ENCODE results near the gene CTIF.
A peak's percentile ranks its signal among the peaks of the same experiment; 100 is the strongest.

The CTIF gene

GRCh38 chr18:48707636-48708296, 168.9 kb downstream of the CTIF start:
- DNase-seq (ENCODE audit: low read depth) = no peak

GRCh38 chr18:48708807-48709206, 170.0 kb downstream of the CTIF start:
- TF ChIP-seq CTCF (IDR thresholded peaks at IDR 0.05; ENCODE audit: control insufficient read depth, extremely low read depth, insufficient read depth) = no peak

More at GRCh38 chr18:48707636-48708296, 168.9 kb downstream of the CTIF start:
- no peak for TF ChIP-seq CTCF (IDR thresholded peaks at IDR 0.05; ENCODE audit: control insufficient read depth, extremely low read depth, insufficient read depth)
- no peak overlapping the region for H3K4me3 ChIP-seq (ENCODE audit: low read depth, low read length)

GRCh38 chr18:48709371-48710062, 170.7 kb downstream of the CTIF start:
- H3K4me3 ChIP-seq (ENCODE audit: low read depth, low read length) = no peak overlapping the region
- TF ChIP-seq CTCF (IDR thresholded peaks at IDR 0.05; ENCODE audit: control insufficient read depth, extremely low read depth, insufficient read depth) = no peak
- DNase-seq (ENCODE audit: low read depth) = no peak

More at GRCh38 chr18:48708807-48709206, 170.0 kb downstream of the CTIF start:
- DNase-seq (ENCODE audit: low read depth) = no peak
- H3K4me3 ChIP-seq (ENCODE audit: low read depth, low read length) = no peak overlapping the region

- no peak overlapping the region for H3K4me3 ChIP-seq (ENCODE audit: low read depth, low read length)
- DNase-seq (ENCODE audit: low read depth) = peak; percentile 8
- peak; percentile 58 for TF ChIP-seq CTCF (IDR thresholded peaks at IDR 0.05; ENCODE audit: control insufficient read depth, extremely low read depth, insufficient read depth)
Observed at GRCh38 chr18:48711651-48712486, 173.0 kb downstream of the CTIF start.

GRCh38 chr18:48713309-48713708, 174.5 kb downstream of the CTIF start:
- DNase-seq (ENCODE audit: low read depth) = no peak
- no peak overlapping the region for H3K4me3 ChIP-seq (ENCODE audit: low read depth, low read length)
- no peak for TF ChIP-seq CTCF (IDR thresholded peaks at IDR 0.05; ENCODE audit: control insufficient read depth, extremely low read depth, insufficient read depth)

GRCh38 chr18:48714873-48715272, 176.0 kb downstream of the CTIF start:
- DNase-seq (ENCODE audit: low read depth) = no peak
- no peak overlapping the region for H3K4me3 ChIP-seq (ENCODE audit: low read depth, low read length)
- no peak for TF ChIP-seq CTCF (IDR thresholded peaks at IDR 0.05; ENCODE audit: control insufficient read depth, extremely low read depth, insufficient read depth)
